ENCODE data around the gene ZNF532. TPM values are rescaled to one million over a fixed set of nuclear protein-coding genes. Genes with fewer than 3 reads are reported as not detected.

ZNF532 gene
- total and polyA plus RNA-seq, 2 donors (not counting 3 experiments of a cell fraction or from before 2014, with no cell fraction given): 42.3 to 70.1 TPM

- Histone ChIP-seq H3K9ac (replicated peaks; ENCODE audit: extremely low read depth, insufficient read depth, low read length) (no peak overlapping the region), H3K36me3 (ENCODE audit: control insufficient read depth in 2 of 2, extremely low read depth in 1 of 2, insufficient read depth in 2 of 2, low read length in 2 of 2) (peaks cover 0 to 6% of the 10 kb centered on the region in 2 experiments), H3K9me1 (replicated peaks; ENCODE audit: control insufficient read depth, extremely low read depth, insufficient read depth, low read length) (no peaks in the 10 kb centered on the region), H4K20me1 (replicated peaks; ENCODE audit: control insufficient read depth, extremely low read depth, insufficient read depth, low read length) (no peaks in the 10 kb centered on the region), H3K4me2 (ENCODE audit: insufficient read depth, low read length) (no peak overlapping the region), H3K4me3 (replicated peaks in 1 of 3; ENCODE audit: insufficient read depth in 1 of 3, low read depth in 1 of 3, low read length in 3 of 3) (no peak overlapping the region), H3K9me3 (replicated peaks; ENCODE audit: control insufficient read depth, insufficient read depth, low read length) (no peaks in the 10 kb centered on the region), H2AFZ (ENCODE audit: low read depth, low read length) (no peak overlapping the region), H3K79me2 (ENCODE audit: control insufficient read depth, insufficient read depth, low read length) (no peaks in the 10 kb centered on the region), H3K27me3 (ENCODE audit: control insufficient read depth in 2 of 2, insufficient read depth in 2 of 2, low read length in 2 of 2) (no peaks in the 10 kb centered on the region), H3K4me1 (ENCODE audit: control insufficient read depth, extremely low read depth, insufficient read depth, low read length) (peaks cover 3% of the 10 kb centered on the region), H3K27ac (ENCODE audit: insufficient read depth, low read depth, low read length) (no peak overlapping the region)
- intact Hi-C loops (cut with micrococcal nuclease) (no loop called here), dilution Hi-C loops (cut with MboI; ENCODE audit: extremely low pct_ligation_motif_present, low sequenced_read_pairs) (no loop called here)
- POLR2A ChIA-PET: no interaction called here
- no TSS peak for BruUV-seq (replicated peaks)
- TF ChIP-seq, protein P1, sequence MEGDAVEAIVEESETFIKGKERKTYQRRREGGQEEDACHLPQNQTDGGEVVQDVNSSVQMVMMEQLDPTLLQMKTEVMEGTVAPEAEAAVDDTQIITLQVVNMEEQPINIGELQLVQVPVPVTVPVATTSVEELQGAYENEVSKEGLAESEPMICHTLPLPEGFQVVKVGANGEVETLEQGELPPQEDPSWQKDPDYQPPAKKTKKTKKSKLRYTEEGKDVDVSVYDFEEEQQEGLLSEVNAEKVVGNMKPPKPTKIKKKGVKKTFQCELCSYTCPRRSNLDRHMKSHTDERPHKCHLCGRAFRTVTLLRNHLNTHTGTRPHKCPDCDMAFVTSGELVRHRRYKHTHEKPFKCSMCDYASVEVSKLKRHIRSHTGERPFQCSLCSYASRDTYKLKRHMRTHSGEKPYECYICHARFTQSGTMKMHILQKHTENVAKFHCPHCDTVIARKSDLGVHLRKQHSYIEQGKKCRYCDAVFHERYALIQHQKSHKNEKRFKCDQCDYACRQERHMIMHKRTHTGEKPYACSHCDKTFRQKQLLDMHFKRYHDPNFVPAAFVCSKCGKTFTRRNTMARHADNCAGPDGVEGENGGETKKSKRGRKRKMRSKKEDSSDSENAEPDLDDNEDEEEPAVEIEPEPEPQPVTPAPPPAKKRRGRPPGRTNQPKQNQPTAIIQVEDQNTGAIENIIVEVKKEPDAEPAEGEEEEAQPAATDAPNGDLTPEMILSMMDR (IDR thresholded peaks at IDR 0.05; ENCODE audit: extremely low read depth in 1 of 2, insufficient read depth in 1 of 2, low read depth in 1 of 2, low read length in 2 of 2): no peak
- TF ChIP-seq FOS (IDR thresholded peaks at IDR 0.05; ENCODE audit: borderline replicate concordance, insufficient read depth, low read length) (no peak), GATA2 (IDR thresholded peaks at IDR 0.05; ENCODE audit: insufficient read depth, insufficient read length, low read depth, low read length) (no peak), JUN (IDR thresholded peaks at IDR 0.05; ENCODE audit: borderline replicate concordance, insufficient read depth, insufficient read length, low read depth) (no peak), MYC (IDR thresholded peaks at IDR 0.05; ENCODE audit: low read depth, low read length) (no peak), POLR2A (IDR thresholded peaks at IDR 0.05; ENCODE audit: low read depth, low read length) (no peak), POLR2AphosphoS5 (IDR thresholded peaks at IDR 0.05; ENCODE audit: insufficient read depth, low read depth, low read length) (no peak), EZH2 (IDR thresholded peaks at IDR 0.05; ENCODE audit: borderline replicate concordance, low read depth, low read length, severe bottlenecking) (no peak), MAX (IDR thresholded peaks at IDR 0.05; ENCODE audit: insufficient read depth, insufficient read length) (no peak)
- DNase-seq (ENCODE audit: low read depth, low spot score) (no peak), FAIRE-seq (no peak)
- CTCF ChIA-PET: no interaction called here
These were observed 94.0 kb downstream of the ZNF532 start for GRCh38 chr18:58958628-58959027.
